Effector memory CD8-positive, alpha-beta T cell (primary cell): Measurements from ENCODE around the gene PRM2.

ENCODE experiments used
- ATAC-seq: fragments of 150-1000 bp; cut with Tn5 transposase; replicated peaks from 2 replicates; pipeline ENCODE4 v1.10.0; 2021; ENCODE audit warnings: mild to moderate bottlenecking, moderate library complexity
- DNase-seq, 3 experiments: peaks; one replicate each; pipeline ENCODE4 v3.0.0; 2021
- H3K27ac Mint-ChIP-seq, 2 donors: one replicate each; pipeline ENCODE4 v1.8.0; 2022; ENCODE audit warnings: mild to moderate bottlenecking in 2 of 2, mixed read lengths in 2 of 2, moderate library complexity in 2 of 2
- H3K27me3 Mint-ChIP-seq, 2 donors: one replicate each; pipeline ENCODE4 v1.8.0; 2022; ENCODE audit warnings: mixed read lengths in 2 of 2
- H3K36me3 Mint-ChIP-seq: one replicate; pipeline ENCODE4 v1.8.0; 2022; ENCODE audit warnings: mild to moderate bottlenecking, moderate library complexity, mixed read lengths; ENCODE audit not compliant: insufficient read depth
- H3K4me1 Mint-ChIP-seq, 2 donors: one replicate each; pipeline ENCODE4 v1.8.0; 2022; ENCODE audit warnings: low read depth in 2 of 2, mixed read lengths in 2 of 2
- H3K4me3 Mint-ChIP-seq, 2 donors: one replicate each; pipeline ENCODE4 v1.8.0; 2022; ENCODE audit warnings: mild to moderate bottlenecking in 2 of 2, mixed read lengths in 2 of 2, moderate library complexity in 2 of 2
- H3K9me3 Mint-ChIP-seq, 2 donors: one replicate each; pipeline ENCODE4 v1.8.0; 2022; ENCODE audit warnings: mixed read lengths in 2 of 2

PRM2 gene

DNA sequence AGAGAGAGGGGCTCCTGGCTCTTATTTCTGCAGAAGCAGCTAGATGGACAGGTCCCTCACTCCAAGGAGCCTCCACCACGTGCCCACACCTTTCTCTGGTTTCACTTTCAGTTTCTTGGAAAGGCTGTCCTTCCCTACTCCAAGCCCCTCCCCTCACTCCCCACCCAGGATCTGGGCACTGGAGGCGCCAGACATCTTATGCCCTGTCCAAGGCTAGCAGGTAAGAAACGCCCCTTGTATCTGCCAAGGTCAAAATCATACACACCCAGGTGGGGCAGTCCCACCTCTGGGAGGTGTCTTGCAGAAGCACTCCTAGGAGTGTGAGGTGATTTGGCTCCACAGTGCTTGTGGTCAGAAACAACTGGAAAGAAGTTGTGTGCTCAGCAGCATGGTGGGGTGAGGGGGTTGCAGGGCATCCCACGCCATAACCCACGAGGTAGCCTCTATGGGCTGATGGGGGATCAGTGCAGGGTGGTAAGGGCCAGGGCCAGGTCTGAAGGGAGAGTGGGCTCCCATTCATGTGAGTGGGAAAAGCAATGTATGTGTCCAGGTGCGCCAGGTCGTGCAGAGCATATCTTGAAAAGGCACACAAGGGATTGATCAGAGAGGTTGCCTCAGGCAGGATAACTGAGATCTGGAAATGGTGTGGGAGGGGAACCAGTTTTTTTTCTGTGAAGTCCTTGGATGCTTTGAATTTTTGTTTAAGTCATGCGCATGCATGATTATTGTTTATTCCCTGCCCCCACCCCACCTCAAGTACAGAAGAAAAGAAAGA lies 36.6 kb upstream of the PRM2 start:
- peaks cover 19 to 21% of the 10 kb centered on the region in 2 donors for H3K4me1 Mint-ChIP-seq
- H3K27me3 Mint-ChIP-seq = no peaks in the 10 kb centered on the region
- H3K36me3 Mint-ChIP-seq = no peaks in the 10 kb centered on the region
- ATAC-seq (peak; percentile 25), DNase-seq (peak in 1 of 3 experiments; percentile 17)
- no peaks in the 10 kb centered on the region for H3K9me3 Mint-ChIP-seq
- H3K4me3 Mint-ChIP-seq = peak overlapping the region; percentile 1 to 36
- peak overlapping the region; percentile 11 to 26 for H3K27ac Mint-ChIP-seq

DNA sequence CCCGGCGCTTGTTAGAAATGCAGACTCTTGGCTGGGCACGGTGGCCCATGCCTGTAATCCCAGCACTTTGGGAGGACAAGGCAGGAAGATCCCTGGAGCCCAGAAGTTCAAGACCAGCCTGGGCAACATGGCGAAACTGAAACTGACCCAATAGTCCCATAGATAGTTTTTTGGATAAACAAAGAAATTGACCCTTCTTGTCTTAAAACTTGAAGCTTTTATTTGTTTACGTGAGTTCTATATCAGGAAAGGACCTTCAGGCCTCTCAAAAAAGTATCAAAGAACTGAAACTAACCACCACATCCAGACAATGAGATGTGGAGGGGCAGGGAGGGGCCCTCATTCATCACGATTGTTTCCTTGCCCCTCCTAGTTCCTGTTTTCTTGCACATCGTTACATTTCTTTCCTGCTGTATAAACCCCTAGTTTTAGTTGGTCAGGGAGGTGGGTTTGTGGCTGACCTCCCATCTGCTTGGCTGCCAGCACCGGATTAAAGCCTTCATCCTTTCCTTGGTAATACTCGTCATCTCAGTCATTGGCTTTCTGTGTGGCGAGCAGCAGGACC lies 34.8 kb upstream of the PRM2 start:
- Mint-ChIP-seq H3K27ac (peak overlapping the region; percentile 62 to 85), H3K9me3 (no peaks in the 10 kb centered on the region), H3K27me3 (no peaks in the 10 kb centered on the region), H3K4me1 (peaks cover 19 to 21% of the 10 kb centered on the region in 2 donors), H3K36me3 (no peaks in the 10 kb centered on the region), H3K4me3 (peak overlapping the region; percentile 21 to 60)
- peak; percentile 61 for ATAC-seq
- peak; percentile 9 to 38 (median 12) for DNase-seq

DNA sequence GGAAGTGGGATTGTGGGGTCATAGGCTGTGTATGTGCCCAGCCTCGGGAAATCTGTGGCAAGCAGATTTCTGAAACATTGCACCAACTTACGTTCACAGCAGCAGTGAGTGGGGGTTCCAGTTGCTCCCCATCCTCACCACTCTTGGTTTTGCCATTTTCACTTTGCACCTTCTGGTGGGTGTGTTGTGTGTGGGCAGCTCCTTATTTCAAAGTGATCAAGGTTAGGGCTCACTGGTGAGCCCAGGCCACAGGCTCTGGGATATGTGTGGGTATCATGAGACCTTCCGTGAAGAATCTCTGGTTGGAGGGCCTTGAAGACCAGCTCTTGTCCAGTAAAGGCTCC lies 34.3 kb upstream of the PRM2 start:
- Mint-ChIP-seq H3K4me1 (peaks cover 19 to 21% of the 10 kb centered on the region in 2 donors), H3K27me3 (no peaks in the 10 kb centered on the region), H3K9me3 (no peaks in the 10 kb centered on the region), H3K36me3 (no peaks in the 10 kb centered on the region), H3K4me3 (peak overlapping the region in 1 of 2 donors; percentile 60), H3K27ac (peak overlapping the region in 1 of 2 donors; percentile 85)
- no peak for ATAC-seq
- DNase-seq = no peak

DNA sequence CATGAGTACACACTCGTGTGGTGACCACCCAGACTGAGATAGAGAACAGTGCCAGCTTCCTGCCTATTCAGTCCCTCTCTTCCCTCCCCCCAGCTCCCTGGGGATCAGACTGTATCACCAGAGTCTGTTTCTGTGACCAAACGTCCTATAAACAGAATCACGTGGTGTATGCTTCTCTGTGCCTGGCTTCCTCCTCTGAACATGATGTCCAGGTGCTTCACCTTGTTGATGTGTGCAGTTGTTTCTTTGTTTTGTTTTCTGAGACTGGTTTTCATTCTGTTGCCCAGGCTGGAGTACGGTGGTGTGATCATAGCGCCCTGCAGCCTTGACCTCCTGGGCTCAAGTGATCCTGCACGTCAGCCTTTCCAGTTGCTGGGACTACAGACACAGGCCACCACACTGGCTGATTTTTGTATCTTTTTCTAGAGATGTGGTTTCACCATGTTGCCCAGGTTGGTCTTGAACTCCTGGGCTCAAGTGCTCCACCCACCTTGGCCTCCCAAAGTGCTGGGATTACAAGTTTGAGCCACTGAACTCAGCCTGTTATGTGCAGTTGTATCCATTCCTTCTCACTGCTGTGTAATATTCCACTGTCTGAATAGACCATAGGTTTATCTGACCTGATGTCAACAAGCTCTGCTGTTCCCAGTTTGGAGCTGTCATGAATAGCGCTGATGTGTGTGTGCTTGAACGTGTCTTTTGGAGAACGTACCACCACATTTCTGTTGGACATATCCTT lies 33.8 kb upstream of the PRM2 start:
- H3K27me3 Mint-ChIP-seq = no peaks in the 10 kb centered on the region
- no peak overlapping the region for H3K27ac Mint-ChIP-seq
- peaks cover 19 to 21% of the 10 kb centered on the region in 2 donors for H3K4me1 Mint-ChIP-seq
- ATAC-seq = no peak
- no peaks in the 10 kb centered on the region for H3K9me3 Mint-ChIP-seq
- DNase-seq = no peak
- no peaks in the 10 kb centered on the region for H3K36me3 Mint-ChIP-seq
- H3K4me3 Mint-ChIP-seq = no peak overlapping the region

DNA sequence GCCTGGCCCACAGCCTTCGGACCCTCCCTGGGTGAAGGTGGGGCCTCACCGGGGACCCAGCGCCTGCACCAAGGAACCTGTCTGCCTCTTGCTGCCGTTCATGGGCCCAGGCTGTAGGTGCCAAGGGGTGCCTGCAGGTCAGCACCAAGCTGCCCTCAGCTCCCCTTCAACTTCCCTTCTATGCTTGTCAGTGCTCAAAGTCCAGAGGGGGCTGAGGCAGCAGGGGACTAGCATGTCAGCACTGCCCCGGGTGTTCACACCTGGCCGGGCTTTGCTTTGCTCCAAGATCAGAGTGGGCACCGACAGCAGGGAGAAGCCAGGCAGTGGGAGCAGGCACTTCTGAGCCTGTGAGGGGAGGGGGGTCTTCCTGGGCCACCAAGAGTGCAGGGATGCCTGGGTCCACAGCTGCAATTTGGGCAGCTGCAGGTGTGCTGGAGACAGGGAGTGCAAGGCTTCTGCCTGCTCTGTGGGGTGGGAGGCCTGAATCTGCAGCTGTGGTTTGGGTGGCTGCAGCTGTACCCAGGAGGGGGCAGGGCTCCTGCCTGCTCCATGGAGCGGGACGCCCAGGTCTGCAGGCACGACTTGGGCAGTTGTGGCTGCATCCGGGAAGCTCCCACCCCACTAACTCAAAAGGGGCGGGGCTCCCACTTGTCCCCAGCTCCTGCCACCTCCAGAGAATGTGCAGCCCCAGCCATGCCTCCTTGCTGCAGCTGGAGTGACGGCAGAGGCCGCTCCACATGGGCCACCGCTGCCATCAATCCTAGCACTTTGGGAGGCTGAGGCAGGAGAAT lies 32.4 kb upstream of the PRM2 start:
- Mint-ChIP-seq H3K4me3 (no peak overlapping the region), H3K4me1 (peaks cover 19 to 21% of the 10 kb centered on the region in 2 donors), H3K36me3 (no peaks in the 10 kb centered on the region), H3K27ac (no peak overlapping the region), H3K9me3 (no peaks in the 10 kb centered on the region), H3K27me3 (peaks cover 0 to 8% of the 10 kb centered on the region in 2 donors)
- ATAC-seq (no peak), DNase-seq (no peak)

DNA sequence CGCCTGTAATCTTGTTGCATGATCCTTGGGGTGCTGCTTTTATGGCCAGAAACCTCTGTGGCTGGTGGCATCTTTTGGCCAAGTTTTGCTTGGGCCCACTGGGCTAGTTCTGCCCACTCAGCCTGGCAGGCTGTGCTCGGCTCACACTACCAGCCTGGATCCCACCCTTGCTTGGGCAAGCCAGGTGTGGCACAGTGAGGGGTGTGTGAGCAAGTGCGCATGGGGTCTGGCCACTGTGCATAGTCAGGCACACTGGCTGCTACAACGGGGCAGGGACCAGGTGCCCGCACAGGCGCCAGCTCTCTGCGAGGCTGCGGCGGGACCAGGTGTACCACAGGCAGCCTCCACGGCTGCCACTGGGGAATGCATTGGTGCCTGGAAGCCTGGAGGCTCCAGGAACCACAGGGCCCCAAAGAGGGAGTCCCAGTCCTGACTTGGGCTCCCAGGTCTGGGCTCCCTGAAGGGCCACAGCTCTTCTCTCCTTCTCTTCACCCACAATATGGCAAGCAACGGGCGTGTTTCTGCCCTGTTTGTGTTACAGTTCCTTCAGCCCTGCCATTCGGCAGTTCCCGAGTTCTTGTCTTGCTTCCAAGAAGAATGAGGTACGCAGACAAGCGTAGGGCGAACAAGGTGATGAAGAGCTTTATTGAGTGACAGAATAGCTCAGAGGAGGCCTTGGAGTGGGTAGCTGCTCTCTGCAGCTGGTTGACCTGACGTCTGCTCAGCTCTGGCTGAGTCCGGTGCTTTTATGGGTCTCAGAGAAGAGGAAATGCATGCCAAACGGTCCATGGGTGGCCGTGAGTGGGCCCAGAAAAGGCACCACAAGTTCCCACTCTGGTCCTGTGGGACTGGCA lies 31.6 kb upstream of the PRM2 start:
- no peak for DNase-seq
- no peak for ATAC-seq
- Mint-ChIP-seq H3K4me1 (peaks cover 16 to 18% of the 10 kb centered on the region in 2 donors), H3K27ac (no peak overlapping the region), H3K36me3 (no peaks in the 10 kb centered on the region), H3K27me3 (peaks cover 0 to 15% of the 10 kb centered on the region in 2 donors), H3K4me3 (no peak overlapping the region), H3K9me3 (no peaks in the 10 kb centered on the region)

DNA sequence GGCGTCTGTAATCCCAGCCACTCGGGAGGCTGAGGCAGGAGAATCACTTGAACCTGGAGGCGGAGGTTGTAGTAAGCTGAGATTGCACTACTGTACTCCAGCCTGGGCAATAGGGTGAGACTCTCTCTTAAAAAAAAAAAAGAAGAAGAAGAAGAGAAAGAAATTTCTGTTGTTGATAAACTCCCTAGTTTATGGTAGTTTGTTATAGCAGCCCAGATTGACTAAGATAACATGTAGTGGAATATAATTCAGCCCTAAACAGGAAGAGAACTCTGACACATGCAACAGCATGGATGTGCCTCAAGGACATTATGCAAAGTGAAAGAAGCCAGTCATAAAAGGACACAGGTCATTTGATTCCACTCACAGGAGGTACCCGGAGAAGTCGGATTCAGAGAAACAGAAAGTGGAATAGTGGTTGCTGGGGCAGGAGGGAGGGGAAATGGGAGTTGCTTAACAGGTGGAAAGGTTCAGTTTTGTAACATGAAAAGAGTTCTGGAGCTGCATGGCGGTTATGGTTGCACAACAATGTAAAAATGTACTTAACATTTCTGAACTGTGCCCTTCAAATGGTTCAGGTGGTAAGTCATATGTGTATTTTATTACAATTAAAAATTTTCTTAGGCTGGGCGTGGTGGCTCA lies 30.8 kb upstream of the PRM2 start:
- H3K4me1 Mint-ChIP-seq = peaks cover 11 to 13% of the 10 kb centered on the region in 2 donors
- ATAC-seq (no peak), DNase-seq (no peak)
- peaks cover 0 to 15% of the 10 kb centered on the region in 2 donors for H3K27me3 Mint-ChIP-seq
- H3K27ac Mint-ChIP-seq = no peak overlapping the region
- H3K9me3 Mint-ChIP-seq = no peaks in the 10 kb centered on the region
- no peaks in the 10 kb centered on the region for H3K36me3 Mint-ChIP-seq
- H3K4me3 Mint-ChIP-seq = no peak overlapping the region

DNA sequence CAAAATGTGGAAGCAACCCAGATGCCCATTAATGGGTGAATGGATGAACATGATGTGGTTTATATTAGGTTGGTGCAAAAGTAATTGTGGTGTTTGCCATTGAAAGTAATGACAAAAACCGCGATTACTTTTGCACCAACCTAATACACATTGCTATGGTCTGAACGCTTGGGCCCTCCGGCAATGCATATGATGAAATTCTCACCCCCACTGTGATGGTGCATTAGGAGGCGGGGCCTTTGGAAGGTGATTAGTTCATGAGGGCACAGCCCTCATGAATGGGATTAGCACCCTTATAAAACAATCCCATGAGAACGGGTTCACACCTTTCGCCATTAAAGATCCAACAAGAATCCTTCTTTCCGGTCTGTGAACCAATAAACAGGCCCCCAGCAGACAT lies 30.1 kb upstream of the PRM2 start:
- no peak overlapping the region for H3K27ac Mint-ChIP-seq
- peaks cover 0 to 15% of the 10 kb centered on the region in 2 donors for H3K27me3 Mint-ChIP-seq
- H3K9me3 Mint-ChIP-seq = no peaks in the 10 kb centered on the region
- ATAC-seq (no peak), DNase-seq (no peak)
- no peak overlapping the region for H3K4me3 Mint-ChIP-seq
- H3K36me3 Mint-ChIP-seq = no peaks in the 10 kb centered on the region
- H3K4me1 Mint-ChIP-seq = peaks cover 6% of the 10 kb centered on the region in 2 donors

DNA sequence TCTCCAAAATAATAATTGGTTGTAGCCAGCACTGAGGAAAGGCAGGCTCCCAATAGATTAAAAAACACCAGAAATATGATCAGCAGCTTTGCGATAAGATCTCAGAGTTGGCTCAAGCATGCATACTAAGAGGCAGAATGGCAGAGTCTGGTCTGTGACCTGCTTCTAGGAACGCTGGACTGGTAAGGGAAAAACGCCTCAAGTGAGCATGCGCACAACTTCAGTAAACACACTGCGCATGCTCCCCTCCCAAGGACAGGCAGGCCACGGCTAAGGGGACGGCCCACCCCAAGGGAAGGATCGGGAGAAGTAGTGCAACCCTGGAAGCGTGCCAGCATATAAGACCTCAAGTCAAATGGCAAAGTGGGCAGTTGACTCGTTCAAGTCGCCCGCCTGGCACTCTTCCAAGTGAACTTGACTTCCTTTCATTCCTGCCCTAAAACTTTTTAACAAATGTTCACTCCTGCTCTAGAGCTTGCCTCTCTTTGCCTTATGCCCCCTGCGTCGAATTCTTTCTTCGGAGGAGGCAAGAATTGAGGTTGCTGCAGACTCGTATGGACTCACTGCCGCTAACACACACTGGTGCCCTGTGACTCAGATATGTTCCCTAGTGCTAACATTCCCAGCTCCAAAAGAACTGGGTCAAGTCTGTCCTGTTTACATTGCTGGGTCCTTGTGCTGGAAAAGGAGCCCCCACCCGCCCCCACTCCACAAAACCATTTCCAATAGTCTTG lies 27.3 kb upstream of the PRM2 start:
- DNase-seq (no peak), ATAC-seq (no peak)
- H3K36me3 Mint-ChIP-seq = no peaks in the 10 kb centered on the region
- H3K4me3 Mint-ChIP-seq = no peak overlapping the region
- H3K4me1 Mint-ChIP-seq = peaks cover 0 to 3% of the 10 kb centered on the region in 2 donors
- H3K27ac Mint-ChIP-seq = no peak overlapping the region
- peaks cover 0 to 15% of the 10 kb centered on the region in 2 donors for H3K27me3 Mint-ChIP-seq
- no peaks in the 10 kb centered on the region for H3K9me3 Mint-ChIP-seq

DNA sequence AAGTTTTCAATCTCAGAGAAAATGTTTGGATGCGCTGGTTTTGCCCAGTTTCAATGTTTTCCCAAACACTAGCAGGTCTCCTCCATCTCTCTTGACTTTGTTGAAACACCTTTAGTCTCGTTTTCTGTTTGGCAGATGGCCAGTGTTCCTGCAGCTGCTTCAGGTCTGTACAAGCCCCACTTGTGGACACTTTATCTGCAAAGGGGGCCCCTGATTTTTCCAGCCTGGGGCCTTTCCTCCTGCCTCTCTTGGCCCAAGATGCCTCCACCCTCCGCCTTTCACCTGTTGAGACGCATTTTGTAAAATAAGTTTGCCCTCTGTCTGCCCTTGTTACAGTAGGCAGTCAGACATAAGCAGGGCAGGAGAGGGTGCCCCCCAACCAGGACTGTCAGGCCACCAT lies 26.7 kb upstream of the PRM2 start:
- Mint-ChIP-seq H3K9me3 (no peaks in the 10 kb centered on the region), H3K27ac (no peak overlapping the region)

DNA sequence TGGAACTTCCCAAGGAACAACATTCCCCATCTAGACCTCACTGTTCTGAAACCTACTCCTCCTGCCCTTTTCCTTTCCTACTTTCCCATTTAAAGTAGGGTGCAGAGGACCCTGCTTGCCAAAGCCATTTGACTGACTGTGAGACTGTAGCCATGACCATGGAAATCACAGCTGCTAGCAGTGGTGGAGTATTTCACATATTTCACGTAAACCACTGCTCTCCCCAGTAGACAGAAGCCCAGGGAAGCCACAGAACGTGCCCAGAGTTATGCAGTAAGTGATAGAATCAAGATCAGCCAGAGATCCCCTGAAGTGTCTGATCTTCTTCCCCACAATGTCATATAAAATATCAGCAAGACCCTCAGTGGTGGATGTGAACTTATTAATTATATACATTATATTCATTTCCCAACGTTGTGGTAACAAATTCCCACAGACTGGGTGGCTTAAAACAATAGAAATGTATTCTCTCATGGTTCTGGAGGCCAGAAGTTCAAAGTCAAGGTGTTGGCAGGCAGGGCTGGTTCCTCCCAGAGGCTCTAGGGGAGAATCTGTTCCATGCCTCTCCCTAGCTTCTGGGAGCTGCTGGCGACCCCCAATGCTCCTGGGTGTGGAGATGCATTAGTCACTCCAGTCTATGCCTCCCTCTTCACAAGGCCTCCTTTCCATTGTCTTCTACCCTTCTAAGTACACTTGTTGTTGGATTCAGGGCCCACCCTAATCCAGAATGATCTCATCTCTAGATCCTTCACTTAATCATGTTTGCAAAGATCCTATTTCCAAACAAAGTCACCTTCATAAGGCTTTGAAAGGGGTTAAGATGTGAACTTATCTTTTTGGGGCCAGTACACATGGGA lies 25.6 kb upstream of the PRM2 start:
- peaks cover 8 to 13% of the 10 kb centered on the region in 2 donors for H3K4me1 Mint-ChIP-seq
- DNase-seq = no peak
- no peak for ATAC-seq

More for the DNA sequence above, 26.7 kb upstream of the PRM2 start:
- Mint-ChIP-seq H3K27me3 (peaks cover 0 to 15% of the 10 kb centered on the region in 2 donors), H3K36me3 (no peaks in the 10 kb centered on the region), H3K4me3 (no peak overlapping the region), H3K4me1 (peaks cover 0 to 2% of the 10 kb centered on the region in 2 donors)
- ATAC-seq (no peak), DNase-seq (no peak)

More for the DNA sequence above, 25.6 kb upstream of the PRM2 start:
- H3K9me3 Mint-ChIP-seq = no peaks in the 10 kb centered on the region
- H3K36me3 Mint-ChIP-seq = no peaks in the 10 kb centered on the region
- peaks cover 0 to 15% of the 10 kb centered on the region in 2 donors for H3K27me3 Mint-ChIP-seq
- no peak overlapping the region for H3K4me3 Mint-ChIP-seq
- no peak overlapping the region for H3K27ac Mint-ChIP-seq
